Mucosa of descending colon (tissue), 3 donors: ENCODE data around the gene OR7C1. TPM values are rescaled to one million over a fixed set of nuclear protein-coding genes. Genes with fewer than 3 reads are reported as not detected.

Experiments used
- ATAC-seq: fragments of 200-7000 bp; cut with Tn5 transposase; one replicate; pipeline ENCODE4 v1.9.1; 2020; ENCODE audit warnings: mild to moderate bottlenecking, moderate library complexity
- DNase-seq, 3 donors: peaks; one replicate each; pipeline ENCODE4 v3.0.0-alpha.2; 2020
- H3K36me3 ChIP-seq: fragments of 200-600 bp; one replicate; pipeline ENCODE4 v1.8.0; 2021; ENCODE audit warnings: low read depth, mild to moderate bottlenecking
- H3K4me1 ChIP-seq: fragments of 200-600 bp; one replicate; pipeline ENCODE4 v1.8.0; 2021; ENCODE audit warnings: low read depth, mild to moderate bottlenecking
- H3K4me3 ChIP-seq: fragments of 200-600 bp; one replicate; pipeline ENCODE4 v1.8.0; 2021; ENCODE audit warnings: mild to moderate bottlenecking
- H3K9me3 ChIP-seq: fragments of 200-600 bp; one replicate; pipeline ENCODE4 v1.8.0; 2021; ENCODE audit warnings: mild to moderate bottlenecking
- intact Hi-C, 2 donors: fragments of 100-400 bp; cut with DNase I in 1 of 2; cut with micrococcal nuclease in 1 of 2; formaldehyde crosslinking; loops; one replicate each; pipeline versions ENCODE4 v1.11.0 to v1.11.1; 2022; cut with DNase I, micrococcal nuclease
- total RNA-seq, 3 donors: library from RNA; stranded (reverse); fragmentation: NEBNext Ultra II Directional in 2 of 3; extraction: Animal tissue kit (Norgen Biotek cat#: 25700) in 2 of 3; gene quantifications; one replicate each; pipeline versions ENCODE4 v1.2.1 to v1.2.4, GENCODE V29; 2021 to 2023
- TF ChIP-seq, protein P1 (sequence below): fragments of 200-600 bp; IDR thresholded peaks from one replicate; pipeline ENCODE4 v1.8.0; 2022; ENCODE audit warnings: antibody characterized with exemption, mild to moderate bottlenecking
- donor health status: DM: no; HTN: no; CAD: no; lungs with moderate emphysema.
- donor health status: DM: no; HTN: no; CAD: no.
- donor health status: DM: no; HTN: yes; CAD: no.

OR7C1 gene
- total RNA-seq, 3 donors from 2014 or later = not detected

DNA sequence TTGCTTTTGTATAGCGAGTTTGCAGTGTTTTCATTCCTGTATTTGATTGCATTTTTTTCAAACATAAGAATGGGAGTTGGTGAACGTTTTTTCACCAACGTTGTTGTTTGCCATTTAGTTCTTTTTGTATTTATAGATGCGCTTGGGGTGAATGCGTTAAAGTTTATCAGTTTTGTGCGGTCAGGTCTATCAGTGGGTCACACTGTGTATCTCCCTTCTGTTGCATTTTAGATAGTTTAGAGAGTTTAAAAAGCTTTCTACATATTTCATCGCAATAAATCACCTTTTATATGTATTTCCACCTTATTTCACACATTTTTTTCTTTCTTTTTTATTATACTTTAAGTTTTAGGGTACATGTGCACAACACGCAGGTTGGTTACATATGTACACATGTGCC lies 16.4 kb downstream of the OR7C1 start:
- DNase-seq = no peak
- Histone ChIP-seq H3K9me3 (no peaks in the 10 kb centered on the region), H3K4me1 (no peaks in the 10 kb centered on the region), H3K36me3 (no peaks in the 10 kb centered on the region), H3K4me3 (no peak overlapping the region)
- intact Hi-C loops = no loop called here
- ATAC-seq = no peak
- TF ChIP-seq, protein P1, sequence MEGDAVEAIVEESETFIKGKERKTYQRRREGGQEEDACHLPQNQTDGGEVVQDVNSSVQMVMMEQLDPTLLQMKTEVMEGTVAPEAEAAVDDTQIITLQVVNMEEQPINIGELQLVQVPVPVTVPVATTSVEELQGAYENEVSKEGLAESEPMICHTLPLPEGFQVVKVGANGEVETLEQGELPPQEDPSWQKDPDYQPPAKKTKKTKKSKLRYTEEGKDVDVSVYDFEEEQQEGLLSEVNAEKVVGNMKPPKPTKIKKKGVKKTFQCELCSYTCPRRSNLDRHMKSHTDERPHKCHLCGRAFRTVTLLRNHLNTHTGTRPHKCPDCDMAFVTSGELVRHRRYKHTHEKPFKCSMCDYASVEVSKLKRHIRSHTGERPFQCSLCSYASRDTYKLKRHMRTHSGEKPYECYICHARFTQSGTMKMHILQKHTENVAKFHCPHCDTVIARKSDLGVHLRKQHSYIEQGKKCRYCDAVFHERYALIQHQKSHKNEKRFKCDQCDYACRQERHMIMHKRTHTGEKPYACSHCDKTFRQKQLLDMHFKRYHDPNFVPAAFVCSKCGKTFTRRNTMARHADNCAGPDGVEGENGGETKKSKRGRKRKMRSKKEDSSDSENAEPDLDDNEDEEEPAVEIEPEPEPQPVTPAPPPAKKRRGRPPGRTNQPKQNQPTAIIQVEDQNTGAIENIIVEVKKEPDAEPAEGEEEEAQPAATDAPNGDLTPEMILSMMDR = no peak

DNA sequence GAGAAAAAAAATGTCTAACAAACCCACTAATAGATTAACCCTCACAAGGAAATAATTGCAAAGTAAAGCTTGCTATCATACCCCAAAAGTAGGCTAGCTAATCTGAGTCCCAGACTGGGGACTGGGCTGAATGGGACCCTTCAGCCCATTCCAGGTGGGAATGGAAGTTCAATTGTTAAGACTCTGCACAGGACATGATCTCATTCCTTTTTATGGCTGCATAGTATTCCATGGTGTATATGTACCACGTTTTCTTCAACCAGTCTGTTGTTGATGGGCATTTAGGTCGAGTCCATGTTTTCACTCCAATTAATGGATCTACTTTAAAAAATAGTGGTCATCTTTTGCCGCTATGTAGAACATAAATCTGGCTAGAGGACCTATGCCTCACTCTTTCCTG lies 17.9 kb downstream of the OR7C1 start:
- TF ChIP-seq, protein P1 = no peak
- H3K9me3 ChIP-seq = no peaks in the 10 kb centered on the region
- H3K4me1 ChIP-seq = no peaks in the 10 kb centered on the region
- ATAC-seq (no peak), DNase-seq (no peak)
- H3K4me3 ChIP-seq = no peak overlapping the region
- intact Hi-C loops = no loop called here
- H3K36me3 ChIP-seq = no peaks in the 10 kb centered on the region

- DNase-seq (no peak), ATAC-seq (no peak)
- Histone ChIP-seq H3K36me3 (no peaks in the 10 kb centered on the region), H3K9me3 (no peaks in the 10 kb centered on the region), H3K4me1 (no peaks in the 10 kb centered on the region), H3K4me3 (no peak overlapping the region)
- intact Hi-C loops = no loop called here
- TF ChIP-seq, protein P1 = no peak
Observed at GRCh38 chr19:14814982-14815652, 19.9 kb downstream of the OR7C1 start.

- TF ChIP-seq, protein P1 = no peak
- Histone ChIP-seq H3K9me3 (no peaks in the 10 kb centered on the region), H3K36me3 (no peaks in the 10 kb centered on the region), H3K4me3 (no peak overlapping the region), H3K4me1 (no peaks in the 10 kb centered on the region)
- ATAC-seq (no peak), DNase-seq (no peak)
- intact Hi-C loops = no loop called here
Observed at GRCh38 chr19:14809272-14810057, 25.5 kb downstream of the OR7C1 start.

DNA sequence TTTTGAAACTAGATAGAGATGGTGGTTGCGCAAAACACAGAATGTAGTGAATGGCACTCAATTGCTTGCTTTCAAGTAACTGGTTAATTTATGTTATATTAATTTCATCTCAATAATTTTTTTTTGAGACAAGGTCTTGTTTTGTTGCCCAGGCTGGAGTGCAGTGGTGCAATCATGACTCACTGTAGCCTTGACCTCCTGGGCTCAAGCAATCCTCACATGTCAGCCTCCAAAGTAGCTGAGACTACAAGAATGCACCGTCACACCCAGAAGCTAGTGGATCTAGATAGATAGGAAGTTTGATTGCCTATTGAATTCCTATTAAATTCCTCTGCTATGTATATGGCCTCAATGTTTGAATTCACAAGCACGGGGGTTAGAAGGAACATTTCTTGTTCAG lies 30.2 kb downstream of the OR7C1 start:
- DNase-seq = no peak
- Histone ChIP-seq H3K4me3 (no peak overlapping the region), H3K36me3 (no peaks in the 10 kb centered on the region), H3K9me3 (no peaks in the 10 kb centered on the region), H3K4me1 (no peaks in the 10 kb centered on the region)
- ATAC-seq = no peak
- TF ChIP-seq, protein P1 = no peak
- intact Hi-C loops = no loop called here
